Endothelial cell (in vitro differentiated cells): ENCODE results near the gene VSIG10. TPM values are rescaled to one million over a fixed set of nuclear protein-coding genes. Genes with fewer than 3 reads are reported as not detected.

ENCODE experiments used
- DNase-seq: peaks from one replicate; pipeline ENCODE4 v3.0.0; 2021; ENCODE audit warnings: low spot score
- H3K27ac Mint-ChIP-seq: one replicate; pipeline ENCODE4 v1.8.0; 2021; ENCODE audit warnings: mixed read lengths, inconsistent platforms; ENCODE audit not compliant: unreplicated experiment
- H3K27me3 Mint-ChIP-seq: one replicate; pipeline ENCODE4 v1.8.0; 2021; ENCODE audit warnings: mild to moderate bottlenecking, moderate library complexity, mixed read lengths, inconsistent platforms; ENCODE audit not compliant: unreplicated experiment
- H3K36me3 Mint-ChIP-seq: one replicate; pipeline ENCODE4 v1.8.0; 2021; ENCODE audit warnings: mild to moderate bottlenecking, low read depth, mixed read lengths, inconsistent platforms; ENCODE audit not compliant: unreplicated experiment
- H3K4me1 Mint-ChIP-seq: one replicate; pipeline ENCODE4 v1.8.0; 2021; ENCODE audit warnings: mild to moderate bottlenecking, mixed read lengths, inconsistent platforms; ENCODE audit not compliant: unreplicated experiment
- H3K4me3 Mint-ChIP-seq: one replicate; pipeline ENCODE4 v1.8.0; 2021; ENCODE audit warnings: mild to moderate bottlenecking, mixed read lengths, inconsistent platforms; ENCODE audit not compliant: unreplicated experiment
- H3K9me3 Mint-ChIP-seq: one replicate; pipeline ENCODE4 v1.8.0; 2021; ENCODE audit warnings: mixed read lengths, inconsistent platforms; ENCODE audit not compliant: unreplicated experiment
- total RNA-seq: library from RNA; stranded (reverse); fragmentation: NEBNext Ultra II Directional; extraction: Animal tissue kit (Norgen Biotek cat#: 25700); gene quantifications from one replicate; pipeline ENCODE4 v1.2.1, GENCODE V29; 2021; ENCODE audit not compliant: unreplicated experiment
- TF ChIP-seq, protein P1 (sequence below): fragments of 200-600 bp; sonication (generic); IDR thresholded peaks from one replicate; pipeline ENCODE4 v1.5.0; 2021; ENCODE audit warnings: antibody characterized with exemption; ENCODE audit not compliant: unreplicated experiment

VSIG10 gene
- total RNA-seq, 1 donor from 2014 or later, result 65.0 TPM

DNA sequence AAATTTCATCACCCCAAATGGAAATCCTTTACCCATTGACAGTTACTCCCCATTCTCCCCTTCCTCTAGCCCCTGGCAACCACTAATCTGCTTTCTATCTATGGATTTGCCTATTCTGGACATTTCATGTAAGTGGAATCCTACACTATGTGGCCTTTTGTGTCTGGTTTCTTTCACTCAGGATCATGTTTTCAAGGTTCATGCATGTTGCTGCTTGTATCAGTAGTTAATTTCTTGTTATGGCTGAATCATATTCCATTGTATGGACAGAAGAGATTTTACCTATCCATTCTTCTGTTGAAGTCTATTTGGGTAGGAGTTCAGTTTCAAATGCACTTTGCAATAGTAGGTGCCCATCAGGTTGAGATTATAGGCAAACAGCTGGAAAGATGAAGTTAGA is 85.9 kb downstream of the VSIG10 start:
- no peak overlapping the region for H3K27ac Mint-ChIP-seq
- H3K4me1 Mint-ChIP-seq, result peaks cover 4% of the 10 kb centered on the region
- H3K9me3 Mint-ChIP-seq, result no peaks in the 10 kb centered on the region
- TF ChIP-seq, protein P1, sequence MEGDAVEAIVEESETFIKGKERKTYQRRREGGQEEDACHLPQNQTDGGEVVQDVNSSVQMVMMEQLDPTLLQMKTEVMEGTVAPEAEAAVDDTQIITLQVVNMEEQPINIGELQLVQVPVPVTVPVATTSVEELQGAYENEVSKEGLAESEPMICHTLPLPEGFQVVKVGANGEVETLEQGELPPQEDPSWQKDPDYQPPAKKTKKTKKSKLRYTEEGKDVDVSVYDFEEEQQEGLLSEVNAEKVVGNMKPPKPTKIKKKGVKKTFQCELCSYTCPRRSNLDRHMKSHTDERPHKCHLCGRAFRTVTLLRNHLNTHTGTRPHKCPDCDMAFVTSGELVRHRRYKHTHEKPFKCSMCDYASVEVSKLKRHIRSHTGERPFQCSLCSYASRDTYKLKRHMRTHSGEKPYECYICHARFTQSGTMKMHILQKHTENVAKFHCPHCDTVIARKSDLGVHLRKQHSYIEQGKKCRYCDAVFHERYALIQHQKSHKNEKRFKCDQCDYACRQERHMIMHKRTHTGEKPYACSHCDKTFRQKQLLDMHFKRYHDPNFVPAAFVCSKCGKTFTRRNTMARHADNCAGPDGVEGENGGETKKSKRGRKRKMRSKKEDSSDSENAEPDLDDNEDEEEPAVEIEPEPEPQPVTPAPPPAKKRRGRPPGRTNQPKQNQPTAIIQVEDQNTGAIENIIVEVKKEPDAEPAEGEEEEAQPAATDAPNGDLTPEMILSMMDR, result no peak
- peaks cover 4% of the 10 kb centered on the region for H3K27me3 Mint-ChIP-seq
- peaks cover 9% of the 10 kb centered on the region for H3K36me3 Mint-ChIP-seq
- peak overlapping the region; percentile 56 for H3K4me3 Mint-ChIP-seq
- no peak for DNase-seq

DNA sequence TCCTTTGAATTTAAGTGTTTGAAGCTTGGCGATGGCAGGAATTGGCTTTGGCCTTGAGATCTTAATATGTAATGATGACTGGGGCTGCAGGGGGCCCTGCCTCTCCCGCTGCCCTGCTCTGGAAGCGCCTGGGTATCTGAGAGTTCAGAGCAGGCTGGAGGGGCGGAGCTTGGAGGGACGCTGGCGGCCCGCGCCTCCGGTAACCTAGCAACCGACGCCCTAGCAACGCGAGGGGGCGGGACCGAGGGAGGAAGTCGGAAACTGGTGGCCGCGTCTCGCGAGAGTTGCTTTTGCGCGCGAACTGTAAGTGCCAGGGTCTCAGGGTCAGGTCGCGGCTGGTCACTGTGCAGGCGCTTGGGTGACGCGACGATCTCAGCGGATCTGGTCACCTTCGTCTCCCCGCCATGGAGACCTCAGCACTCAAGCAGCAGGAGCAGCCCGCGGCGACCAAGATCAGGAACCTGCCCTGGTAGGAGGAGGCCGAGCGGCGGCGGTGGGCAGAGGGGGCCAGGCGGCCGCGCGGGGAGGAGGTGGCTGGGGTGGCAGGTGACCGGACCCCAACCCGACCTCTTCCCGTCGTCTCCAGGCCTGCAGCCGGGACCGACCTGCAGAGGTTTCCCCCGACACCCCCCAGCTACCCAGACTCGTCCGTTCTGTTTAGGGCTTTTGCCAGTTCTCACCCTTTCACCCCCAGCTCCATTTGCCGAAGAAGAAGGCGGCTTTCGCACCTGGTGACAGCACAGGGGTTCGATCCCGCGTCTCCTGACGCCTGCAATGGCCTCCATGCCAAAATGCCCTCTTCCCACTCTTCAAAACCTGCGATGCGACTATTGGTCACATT is 87.2 kb downstream of the VSIG10 start, which contains the start of gene RFC5:
Gene RFC5, plus strand, starts transcription at position 280 of the 841 bp plus-strand sequence. Its CDS starts 125 bp downstream, at position 405.
- TF ChIP-seq, protein P1, result no peak
- Mint-ChIP-seq H3K36me3 (peaks cover under 1% of the 10 kb centered on the region), H3K9me3 (no peaks in the 10 kb centered on the region), H3K4me3 (peak within 1 kb of the TSS; percentile 91), H3K27ac (peak within 1 kb of the TSS; percentile 34), H3K4me1 (peaks cover 4% of the 10 kb centered on the region), H3K27me3 (peaks cover 4% of the 10 kb centered on the region)
- peak; percentile 99 for DNase-seq

DNA sequence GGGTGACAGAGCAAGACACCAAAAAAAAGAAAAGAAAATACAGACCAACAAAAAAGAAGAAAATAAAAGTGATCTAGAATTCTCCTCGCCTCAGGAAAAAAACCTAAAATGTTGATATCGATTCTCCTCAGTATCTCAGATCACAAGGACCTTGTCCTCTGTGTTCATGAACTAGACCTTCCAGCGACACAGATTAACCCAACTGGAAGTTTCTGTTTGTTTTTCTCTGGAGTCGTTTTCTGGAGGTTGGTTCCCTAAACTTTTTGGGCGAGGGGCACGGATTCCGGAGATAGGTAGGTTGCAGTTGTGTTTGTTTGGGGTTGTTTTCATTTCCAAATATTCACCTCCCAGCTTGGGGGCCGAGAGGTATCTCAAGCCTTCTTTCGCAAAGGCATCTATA is 87.9 kb downstream of the VSIG10 start:
- no peak for DNase-seq

DNA sequence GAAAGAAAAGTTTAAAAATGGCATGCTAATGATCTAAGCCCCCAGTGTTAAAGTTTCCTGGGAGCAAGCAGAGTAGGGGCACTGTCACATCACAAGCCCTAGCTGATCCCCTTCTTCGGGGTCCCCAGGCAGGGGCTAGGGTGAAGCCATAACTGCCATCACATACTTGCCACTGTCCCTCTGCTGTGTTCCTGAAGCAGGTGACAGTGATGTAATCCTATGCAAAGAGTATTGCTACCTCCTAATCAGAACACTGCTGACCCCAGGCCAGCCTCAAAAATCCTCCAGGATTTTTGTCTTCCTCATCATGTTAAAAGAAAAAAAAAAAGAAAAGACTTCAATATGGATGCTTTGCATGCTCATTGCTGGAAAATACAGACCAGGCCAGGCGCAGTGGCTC is 88.5 kb downstream of the VSIG10 start:
- no peak overlapping the region for H3K4me3 Mint-ChIP-seq
- DNase-seq, result no peak
- no peaks in the 10 kb centered on the region for H3K36me3 Mint-ChIP-seq
- peaks cover 4% of the 10 kb centered on the region for H3K4me1 Mint-ChIP-seq
- H3K9me3 Mint-ChIP-seq, result no peaks in the 10 kb centered on the region
- TF ChIP-seq, protein P1, result no peak
- no peak overlapping the region for H3K27ac Mint-ChIP-seq
- H3K27me3 Mint-ChIP-seq, result peaks cover 4% of the 10 kb centered on the region

More for the DNA sequence above, 87.9 kb downstream of the VSIG10 start:
- TF ChIP-seq, protein P1, result no peak
- H3K4me1 Mint-ChIP-seq, result peaks cover 4% of the 10 kb centered on the region
- H3K9me3 Mint-ChIP-seq, result no peaks in the 10 kb centered on the region
- peak overlapping the region; percentile 91 for H3K4me3 Mint-ChIP-seq
- no peaks in the 10 kb centered on the region for H3K36me3 Mint-ChIP-seq
- H3K27me3 Mint-ChIP-seq, result peaks cover 4% of the 10 kb centered on the region
- no peak overlapping the region for H3K27ac Mint-ChIP-seq

Other genes starting within 250 kb of the VSIG10 start
- 0.05 TPM for gene KSR2, start 135.0 kb downstream of the VSIG10 start, total RNA-seq
- 8.3 TPM for gene RFC5, start 87.3 kb downstream of the VSIG10 start, total RNA-seq
- gene WSB2, start 42.8 kb downstream of the VSIG10 start, total RNA-seq, result 76.7 TPM
- 138 TPM for gene PEBP1, start 32.1 kb upstream of the VSIG10 start, total RNA-seq